NCI-H510A (cell line): Measurements from ENCODE around the gene KCNT1.

ENCODE experiments used
- DNase-seq: peaks from one replicate; lab custom pipeline; 2025; lab: John Stamatoyannopoulos, UW

Gene KCNT1

DNA sequence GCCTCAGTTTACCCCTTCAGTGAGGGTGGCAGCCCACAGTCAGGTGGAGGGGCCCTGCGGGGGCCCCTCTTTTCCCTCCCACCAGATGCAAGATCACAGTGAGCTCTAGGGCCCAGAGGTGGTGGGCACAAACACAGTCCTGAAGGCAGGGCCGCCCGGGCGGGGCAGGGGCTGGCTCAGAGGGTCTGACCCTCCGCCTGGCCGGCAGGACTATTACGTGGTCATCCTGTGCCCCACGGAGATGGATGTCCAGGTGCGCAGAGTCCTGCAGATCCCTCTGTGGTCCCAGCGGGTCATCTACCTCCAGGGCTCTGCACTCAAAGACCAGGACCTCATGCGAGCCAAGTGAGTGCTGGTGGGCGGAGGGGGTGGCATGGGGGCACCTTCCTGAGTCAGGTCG, 63.4 kb downstream of the KCNT1 start:
- DNase-seq = no peak

DNA sequence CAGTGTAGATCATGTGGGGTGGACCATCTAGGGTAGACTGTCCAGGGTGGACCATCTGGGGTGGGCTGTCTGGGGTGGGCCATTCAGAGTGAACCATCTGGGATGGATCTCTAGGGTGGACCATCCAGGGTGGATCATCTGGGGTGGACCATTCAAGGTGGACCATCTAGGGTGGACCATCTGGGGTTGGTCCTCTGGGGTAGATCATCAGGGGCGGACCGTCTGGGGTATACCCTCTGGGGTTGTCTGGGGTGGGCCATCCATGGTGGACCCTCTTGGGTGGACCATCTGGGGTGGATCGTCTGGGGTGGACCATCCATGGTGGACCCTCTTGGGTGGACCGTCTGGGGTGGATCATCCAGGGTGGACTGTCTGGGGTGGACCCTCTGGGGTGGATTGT, 64.3 kb downstream of the KCNT1 start:
- no peak for DNase-seq

DNA sequence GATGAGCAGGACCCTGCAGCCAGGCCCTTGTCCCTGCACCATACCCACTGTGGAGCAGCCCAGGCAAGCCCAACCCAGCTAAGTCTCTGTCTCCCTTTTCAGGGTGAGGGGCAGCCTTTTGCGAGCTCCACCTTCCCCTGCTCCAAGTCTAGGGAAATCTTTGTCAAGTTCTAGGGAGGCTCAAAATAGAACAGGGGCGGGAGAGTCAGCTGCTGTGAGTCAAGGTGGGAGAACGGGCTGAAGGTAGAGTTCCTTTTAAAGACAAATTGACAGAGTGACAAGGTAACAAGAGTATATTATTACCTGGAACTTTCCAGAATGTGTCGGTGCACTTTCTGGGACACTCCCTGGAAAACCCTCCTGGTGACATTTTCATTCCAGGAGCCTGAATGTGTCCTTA, 64.7 kb downstream of the KCNT1 start:
- DNase-seq = no peak

DNA sequence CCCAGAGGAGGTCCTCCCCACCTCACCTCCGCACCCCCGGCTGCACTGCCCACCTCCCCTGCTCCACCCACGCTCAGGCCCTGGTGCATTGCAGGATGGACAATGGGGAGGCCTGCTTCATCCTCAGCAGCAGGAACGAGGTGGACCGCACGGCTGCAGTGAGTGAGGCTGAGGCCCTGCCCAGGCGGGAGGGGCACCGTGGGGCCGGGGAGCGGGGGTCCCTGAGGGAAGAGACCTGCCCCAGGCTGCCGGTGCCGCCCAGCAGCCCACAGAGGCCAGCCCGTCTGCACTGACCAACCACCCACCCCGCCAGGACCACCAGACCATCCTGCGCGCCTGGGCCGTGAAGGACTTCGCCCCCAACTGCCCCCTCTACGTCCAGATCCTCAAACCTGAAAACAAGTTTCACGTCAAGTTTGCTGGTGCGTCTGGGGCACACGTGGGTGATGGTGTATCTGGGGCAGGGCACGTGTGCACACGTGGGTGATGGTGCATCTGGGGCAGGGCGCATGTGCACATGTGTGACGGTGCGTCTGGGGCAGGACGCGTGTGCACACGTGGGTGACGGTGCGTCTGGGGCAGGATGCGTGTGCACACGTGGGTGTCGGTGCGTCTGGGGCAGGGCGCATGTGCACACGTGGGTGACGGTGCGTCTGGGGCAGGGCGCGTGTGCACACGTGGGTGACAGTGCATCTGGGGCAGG, 66.7 kb downstream of the KCNT1 start:
- DNase-seq = no peak

DNA sequence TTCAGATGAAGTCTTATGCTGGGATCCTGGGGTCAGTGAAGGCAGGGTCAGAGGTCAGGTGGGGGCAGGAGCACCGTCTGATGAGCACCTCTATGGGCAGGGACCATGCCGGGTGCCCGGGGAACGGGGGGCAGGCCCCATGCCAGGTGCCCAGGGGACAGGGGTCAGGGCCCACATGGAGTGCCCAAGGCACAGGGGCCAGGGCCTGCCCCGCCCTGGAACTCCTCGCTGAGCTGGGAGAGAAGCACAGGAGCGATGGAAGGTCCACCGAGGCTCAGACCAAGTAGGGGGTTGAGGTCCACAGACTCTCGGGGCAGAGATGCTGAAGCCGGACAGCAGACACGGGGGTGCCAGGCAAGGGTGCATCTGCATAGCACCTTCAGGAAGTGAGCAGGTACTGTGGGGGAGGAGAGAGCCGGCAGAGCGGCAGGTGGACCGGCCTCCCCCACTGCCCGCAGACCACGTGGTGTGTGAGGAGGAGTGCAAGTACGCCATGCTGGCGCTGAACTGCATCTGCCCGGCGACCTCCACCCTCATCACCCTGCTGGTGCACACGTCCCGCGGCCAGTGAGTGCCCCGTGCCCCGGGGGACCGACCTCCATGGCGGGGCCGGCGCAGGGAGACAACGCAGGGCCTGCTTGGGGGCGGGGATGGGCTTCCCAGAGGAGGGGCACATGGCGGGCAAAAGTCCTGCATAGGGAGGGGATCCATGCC, 67.7 kb downstream of the KCNT1 start:
- peak; percentile 47 for DNase-seq

DNA sequence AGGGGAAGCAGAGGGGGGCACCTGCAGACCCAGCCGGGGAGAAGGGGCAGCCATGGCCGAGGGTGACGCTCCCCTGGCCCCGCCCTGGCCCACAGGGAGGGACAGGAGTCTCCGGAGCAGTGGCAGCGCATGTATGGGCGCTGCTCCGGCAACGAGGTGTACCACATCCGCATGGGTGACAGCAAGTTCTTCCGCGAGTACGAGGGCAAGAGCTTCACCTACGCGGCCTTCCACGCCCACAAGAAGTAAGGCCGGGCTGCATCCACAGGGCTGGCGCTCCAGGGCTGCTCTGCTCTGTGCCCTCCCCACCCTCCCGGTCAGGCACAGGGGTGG, 68.2 kb downstream of the KCNT1 start:
- peak; percentile 36 for DNase-seq

DNA sequence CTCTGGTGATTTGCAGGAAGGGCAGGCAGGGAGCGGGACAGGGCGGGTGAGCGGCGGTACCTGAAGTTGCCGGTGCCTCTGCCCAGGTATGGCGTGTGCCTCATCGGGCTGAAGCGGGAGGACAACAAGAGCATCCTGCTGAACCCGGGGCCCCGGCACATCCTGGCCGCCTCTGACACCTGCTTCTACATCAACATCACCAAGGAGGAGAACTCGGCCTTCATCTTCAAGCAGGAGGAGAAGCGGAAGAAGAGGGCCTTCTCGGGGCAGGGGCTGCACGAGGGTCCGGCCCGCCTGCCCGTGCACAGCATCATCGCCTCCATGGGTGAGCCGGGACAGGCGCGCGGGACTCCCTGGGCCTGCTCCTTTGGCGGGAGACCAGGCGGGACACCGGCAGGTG, 68.8 kb downstream of the KCNT1 start:
- DNase-seq = no peak

DNA sequence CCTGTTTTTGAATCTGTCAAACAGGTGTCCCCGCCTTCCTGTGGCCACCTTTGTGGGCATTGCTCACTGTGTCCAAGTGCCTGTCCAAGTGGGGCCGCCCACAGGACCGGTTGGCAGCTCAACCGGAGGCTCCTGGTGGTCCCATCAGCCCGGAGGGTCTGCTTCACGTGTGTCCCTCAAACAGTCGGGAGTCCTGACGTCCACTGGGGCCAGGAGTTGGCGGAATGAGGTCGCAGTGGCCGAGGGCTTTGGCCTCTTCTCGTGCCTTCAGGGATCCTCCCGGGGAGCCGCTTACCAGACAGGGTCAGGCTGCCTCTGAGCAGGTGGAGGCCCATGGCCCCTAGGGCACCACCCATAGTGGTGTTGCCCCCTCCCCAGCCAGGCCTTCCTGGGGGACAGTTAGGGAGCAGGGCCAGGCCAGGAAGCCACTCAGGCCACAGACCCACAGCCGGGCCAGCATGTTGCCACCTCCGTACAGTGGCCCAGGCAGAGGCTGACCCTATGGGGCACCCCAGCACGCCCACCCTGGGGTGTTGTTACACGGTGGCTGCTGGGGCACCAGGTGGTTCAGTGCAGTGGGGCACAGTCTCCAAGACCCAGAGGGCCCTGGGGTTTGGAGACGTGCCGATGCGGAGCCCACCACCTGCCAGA, 69.5 kb downstream of the KCNT1 start:
- no peak for DNase-seq

DNA sequence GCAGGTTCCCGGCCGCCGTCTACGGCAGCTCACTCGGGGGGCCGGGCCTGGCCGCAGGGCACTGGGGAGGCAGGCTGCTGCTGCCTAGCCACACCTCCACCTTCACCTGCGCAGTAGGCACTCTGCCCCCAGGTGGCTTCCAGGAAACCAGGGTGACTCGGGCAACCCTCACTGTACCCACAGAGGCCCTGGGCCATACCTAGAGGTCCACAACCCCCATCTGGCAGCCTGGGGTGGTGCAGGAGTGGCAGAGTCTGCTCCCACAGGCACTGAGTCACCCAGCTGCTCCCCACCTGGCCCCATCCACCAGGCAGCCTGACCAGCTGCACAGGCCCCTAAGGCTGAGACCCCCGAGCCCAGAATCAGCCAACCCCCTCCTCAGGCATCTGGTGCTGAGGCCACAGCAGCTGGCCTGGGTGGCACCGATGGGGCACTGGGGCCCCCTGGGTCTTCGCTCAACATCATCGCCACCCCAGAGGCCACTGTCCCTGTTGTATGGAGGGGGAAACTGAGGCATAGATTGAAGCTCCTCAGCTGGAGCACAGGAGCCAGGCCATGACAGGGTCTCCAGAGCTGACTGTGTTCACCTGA, 70.2 kb downstream of the KCNT1 start:
- no peak for DNase-seq

DNA sequence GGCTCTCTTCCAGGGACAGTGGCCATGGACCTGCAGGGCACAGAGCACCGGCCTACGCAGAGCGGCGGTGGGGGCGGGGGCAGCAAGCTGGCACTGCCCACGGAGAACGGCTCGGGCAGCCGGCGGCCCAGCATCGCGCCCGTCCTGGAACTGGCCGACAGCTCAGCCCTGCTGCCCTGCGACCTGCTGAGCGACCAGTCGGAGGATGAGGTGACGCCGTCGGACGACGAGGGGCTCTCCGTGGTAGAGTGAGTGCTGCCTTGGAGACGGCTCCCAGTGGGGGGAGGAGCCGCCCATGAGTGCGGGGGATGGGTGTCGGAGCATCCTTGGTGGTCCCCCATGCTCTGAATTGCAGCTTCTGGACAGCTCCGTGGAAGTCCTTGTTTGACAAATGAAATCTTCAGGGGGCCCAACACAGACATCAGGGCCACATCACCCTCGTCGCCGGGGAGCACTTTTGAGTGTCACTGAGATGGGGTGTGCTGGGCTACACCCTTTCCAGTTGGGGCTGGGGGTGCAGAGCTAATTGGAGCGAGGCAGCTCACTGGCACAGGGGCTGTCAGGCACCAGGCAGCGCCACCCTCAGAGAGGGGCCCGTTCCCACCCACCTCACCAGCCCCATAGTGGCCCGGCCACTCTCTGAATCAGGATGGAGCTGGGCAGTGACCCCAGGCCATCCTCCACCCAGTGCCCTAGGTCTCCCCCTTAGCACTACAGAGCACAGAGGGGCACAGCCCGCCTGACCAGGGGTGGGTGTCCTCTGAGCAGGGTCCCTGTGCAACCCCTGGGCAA, 70.9 kb downstream of the KCNT1 start:
- DNase-seq = no peak

DNA sequence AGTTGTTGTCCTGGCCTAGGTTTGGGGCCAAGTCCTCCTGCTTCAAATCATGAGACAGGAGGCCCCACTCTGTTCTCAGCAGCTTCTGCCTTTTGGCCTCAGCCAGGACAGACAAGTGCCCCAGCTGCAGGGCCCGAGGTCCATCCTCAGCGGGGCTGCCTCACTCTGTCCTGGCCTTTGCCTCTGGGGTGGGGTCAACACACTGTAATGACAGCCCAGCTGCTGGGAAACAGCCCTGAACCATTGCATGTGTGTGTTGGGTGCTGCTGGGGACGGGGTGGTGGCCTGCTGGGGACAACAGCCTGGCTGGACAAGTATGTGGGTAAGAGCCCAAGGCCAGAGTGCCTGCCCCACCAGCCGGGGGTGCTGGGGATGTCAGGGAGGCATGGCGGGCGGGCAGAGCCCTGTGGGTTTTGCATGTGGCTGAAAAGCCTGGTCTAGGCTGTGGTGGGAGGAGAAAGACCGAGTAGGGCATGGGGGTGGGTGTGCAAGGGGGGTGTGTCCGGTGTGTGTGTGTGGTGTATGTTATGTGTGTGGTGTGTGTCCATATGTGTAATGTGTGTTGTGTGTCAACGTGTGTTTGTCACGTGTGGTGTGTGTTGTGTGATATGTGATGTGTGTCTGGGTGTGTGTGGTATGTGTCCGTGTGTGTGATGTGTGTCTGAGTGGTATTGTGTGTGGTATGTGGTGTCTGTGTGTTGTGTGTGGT, 71.7 kb downstream of the KCNT1 start:
- DNase-seq = no peak

DNA sequence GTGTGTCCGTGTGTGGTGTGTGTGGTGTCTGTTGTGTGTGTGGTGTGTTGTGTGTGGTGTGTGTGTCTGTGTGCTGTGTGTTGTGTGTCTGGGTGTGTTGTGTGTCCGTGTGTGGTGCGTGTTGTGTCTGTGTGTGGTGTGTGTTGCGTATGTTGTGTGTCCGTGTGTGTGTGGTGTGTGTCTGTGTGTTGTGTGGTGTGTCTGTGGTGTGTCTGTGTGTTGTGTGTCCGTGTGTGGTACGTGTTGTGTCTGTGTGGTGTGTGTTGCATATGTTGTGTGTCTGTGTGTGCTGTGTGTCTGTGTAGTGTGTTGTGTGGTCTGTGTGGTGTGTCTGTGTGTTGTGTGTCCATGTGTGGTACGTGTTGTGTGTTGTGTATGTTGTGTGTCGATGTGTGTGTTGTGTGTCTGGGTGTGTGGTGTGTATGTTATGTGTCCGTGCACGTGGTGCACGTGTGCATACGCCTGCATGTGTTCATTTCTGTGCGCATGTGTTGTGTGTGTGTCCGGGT, 72.3 kb downstream of the KCNT1 start:
- no peak for DNase-seq

DNA sequence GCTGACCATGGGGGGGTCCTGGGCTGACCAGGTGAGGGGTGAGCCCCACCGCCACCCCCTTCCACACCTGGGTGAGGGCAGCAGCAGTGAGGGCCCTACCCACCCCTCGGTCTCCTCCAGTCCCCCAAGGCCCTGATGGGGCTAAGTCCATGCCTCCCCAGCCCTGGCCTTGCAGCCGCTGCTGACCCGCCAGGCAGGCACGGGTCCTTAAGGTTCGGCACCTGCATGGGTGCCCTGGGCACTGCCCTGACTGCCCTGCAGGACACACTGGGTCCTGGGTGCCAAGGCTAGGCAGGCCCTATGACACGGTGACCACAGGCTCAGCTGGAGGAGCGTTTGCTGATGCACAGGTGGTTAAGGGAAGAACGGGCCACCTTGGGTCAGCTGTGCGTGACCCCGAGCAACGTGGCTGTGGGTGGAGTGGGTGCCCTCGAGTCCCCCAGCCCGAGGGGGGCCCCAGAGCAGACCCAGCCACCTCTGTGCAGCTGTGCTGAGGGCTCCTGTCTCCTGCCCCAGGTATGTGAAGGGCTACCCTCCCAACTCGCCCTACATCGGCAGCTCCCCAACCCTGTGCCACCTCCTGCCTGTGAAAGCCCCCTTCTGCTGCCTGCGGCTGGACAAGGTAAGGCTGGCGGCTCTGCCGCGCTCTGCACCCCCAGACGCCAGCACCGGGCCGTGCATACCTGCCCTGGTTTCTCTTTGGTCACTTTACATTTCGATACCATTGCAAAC, 73.0 kb downstream of the KCNT1 start:
- no peak for DNase-seq

DNA sequence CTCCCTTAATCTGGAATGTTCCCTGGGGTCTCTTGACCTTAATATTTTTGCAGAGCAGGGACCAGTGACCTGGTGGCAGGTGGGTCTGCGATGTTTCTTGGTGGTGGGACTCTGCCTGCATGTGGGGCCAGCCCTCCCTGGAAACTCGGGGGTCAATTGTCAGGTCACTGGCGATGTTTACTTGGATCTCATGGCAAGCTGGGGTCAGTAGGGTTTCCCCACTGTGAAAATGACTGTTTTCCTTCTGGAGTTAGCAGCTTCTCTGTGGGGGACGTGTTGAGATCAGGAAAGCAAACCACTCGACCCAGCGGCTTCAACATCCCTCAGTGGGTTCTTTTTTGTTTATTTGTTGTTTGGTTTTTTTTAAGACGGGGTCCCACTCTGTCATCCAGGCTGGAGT, 73.9 kb downstream of the KCNT1 start:
- no peak for DNase-seq

DNA sequence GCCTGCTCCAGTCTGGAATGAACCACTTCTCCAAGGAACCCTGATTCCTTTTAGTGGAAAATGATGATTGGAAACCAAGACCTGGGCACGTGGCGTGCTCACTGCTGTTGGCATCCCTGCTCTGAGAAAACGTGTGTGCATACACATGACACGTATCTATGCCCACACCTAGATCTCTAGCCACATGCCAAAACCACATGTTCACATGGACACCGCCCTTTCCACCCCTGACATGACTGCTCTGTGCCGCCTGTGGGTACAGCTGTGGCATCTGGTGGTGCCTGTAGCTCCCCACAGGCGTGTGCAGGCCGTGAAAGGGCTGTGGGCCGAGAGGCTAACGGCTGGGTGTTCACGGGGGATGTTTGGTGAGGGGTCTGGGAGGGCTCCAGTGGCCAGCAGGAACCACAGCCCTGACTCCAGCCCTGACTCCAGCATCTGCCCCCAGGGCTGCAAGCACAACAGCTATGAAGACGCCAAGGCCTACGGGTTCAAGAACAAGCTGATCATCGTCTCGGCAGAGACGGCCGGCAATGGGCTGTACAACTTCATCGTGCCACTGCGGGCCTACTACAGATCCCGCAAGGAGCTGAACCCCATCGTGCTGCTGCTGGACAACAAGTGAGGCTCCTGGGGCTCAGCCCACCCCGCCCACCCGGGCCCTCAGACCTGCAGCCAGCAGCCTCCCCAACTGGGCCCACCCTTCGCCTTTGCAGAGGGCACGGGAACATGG, 75.1 kb downstream of the KCNT1 start:
- DNase-seq = no peak

DNA sequence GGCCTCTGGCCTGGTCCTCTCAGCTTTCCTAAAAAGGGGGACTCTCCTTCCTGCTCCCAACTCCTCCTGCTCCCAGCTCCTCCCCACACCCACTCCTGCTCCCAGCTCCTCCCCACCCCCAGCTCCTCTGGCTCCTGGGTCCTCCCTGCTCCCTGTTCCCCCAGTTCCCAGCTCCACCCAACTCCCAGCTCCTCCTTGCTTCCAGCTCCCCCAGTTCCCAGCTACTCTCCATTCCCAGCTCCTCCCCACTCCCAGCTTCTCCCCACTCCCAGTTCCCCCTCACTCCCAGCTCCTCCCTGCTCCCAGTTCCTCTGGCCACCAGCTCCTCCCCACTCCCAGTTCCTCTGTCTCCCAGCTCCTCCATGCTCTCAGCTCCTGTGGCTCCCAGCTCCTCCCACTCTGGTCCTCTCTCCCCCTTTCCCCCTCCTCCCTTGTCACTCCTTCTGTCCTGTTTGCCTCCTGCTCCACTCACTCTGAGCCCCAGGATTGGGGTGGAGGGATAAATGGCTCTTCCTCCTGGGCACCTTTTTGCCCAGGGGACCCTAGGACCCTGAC, 75.7 kb downstream of the KCNT1 start:
- DNase-seq = no peak

DNA sequence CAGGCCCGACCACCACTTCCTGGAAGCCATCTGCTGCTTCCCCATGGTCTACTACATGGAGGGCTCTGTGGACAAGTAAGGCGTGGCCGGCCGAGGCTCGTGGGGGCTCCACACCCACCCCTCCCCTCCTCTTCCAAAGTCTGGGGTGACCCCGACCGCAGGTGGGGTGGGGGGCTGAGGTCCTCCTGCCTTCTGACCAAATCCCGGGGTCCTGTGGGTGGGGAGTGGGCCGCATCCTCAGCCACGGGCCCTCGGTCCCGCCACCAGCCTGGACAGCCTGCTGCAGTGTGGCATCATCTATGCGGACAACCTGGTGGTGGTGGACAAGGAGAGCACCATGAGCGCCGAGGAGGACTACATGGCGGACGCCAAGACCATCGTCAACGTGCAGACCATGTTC, 76.4 kb downstream of the KCNT1 start:
- no peak for DNase-seq

DNA sequence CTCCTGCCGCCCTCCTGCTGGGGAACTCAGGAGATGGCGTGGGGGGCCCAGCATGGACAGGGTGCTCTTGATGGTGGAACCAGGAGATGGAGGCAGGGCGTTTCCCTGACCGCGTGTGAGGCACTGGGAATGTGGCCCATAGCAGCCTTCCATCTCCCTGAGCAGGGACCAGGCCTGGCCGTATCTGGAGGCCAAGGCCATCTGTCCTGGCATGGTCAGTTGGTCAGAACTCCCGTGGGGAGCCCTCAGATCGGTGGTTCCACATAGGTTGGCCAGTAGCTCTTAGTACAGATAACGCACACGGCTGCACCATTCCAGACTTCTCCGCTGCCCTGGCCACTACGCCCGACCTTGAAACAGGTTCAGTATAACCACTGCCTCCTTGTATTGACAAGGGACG, 77.6 kb downstream of the KCNT1 start:
- DNase-seq = no peak

DNA sequence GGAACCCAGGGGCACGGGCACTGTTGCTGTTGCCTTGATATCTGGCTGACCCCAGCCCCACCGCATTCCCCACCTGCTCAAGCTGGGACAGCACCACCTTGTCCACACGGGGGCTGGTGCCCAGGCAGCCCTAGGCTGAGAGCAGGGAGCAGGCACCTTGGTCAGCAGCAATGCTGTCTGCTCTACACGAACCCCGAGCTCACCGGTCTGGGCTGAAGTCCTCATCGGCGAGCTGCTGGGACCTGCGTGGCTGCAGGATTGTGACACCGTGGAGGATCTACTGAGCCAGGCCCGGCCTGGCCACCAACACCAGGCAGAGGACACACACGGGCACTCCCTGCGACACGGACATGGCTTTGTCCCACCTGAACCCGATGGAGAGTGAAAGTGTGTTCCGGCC, 78.1 kb downstream of the KCNT1 start:
- no peak for DNase-seq

DNA sequence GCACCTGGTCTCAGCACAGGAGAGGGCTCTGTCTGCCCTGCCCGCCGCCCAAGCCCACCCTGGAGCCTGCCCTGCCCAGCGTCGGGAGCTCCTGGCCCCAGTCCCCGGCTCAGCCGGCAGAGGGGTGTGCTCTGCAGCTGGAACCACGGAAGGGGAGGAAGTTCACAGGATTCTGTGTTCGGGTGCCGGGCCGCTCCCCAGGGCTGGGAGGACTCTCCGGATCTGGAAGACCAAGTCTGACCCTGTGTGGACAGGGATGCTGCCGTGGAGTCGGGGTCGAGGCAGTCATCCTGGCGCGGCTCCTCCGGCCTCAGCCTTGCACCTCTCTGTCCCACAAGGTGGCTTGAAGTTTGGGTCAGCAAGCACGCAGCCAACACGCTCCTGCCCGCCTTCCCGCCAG, 78.6 kb downstream of the KCNT1 start:
- no peak for DNase-seq
